HG02759 (cell line): ENCODE data around the gene EIF3K.
"Not testable (repeated sequence)": the region's sequence is repeated elsewhere in the genome, so short reads cannot be mapped to it uniquely, and the experiment has no call there.

Source experiments
- ATAC-seq: cut with Tn5 transposase; IDR thresholded peaks from one replicate; pipeline ENCODE4 v1.9.1; 2021; ENCODE audit warnings: mild to moderate bottlenecking, moderate library complexity; ENCODE audit not compliant: unreplicated experiment

Gene EIF3K, protein sequence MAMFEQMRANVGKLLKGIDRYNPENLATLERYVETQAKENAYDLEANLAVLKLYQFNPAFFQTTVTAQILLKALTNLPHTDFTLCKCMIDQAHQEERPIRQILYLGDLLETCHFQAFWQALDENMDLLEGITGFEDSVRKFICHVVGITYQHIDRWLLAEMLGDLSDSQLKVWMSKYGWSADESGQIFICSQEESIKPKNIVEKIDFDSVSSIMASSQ

GRCh38 chr19:38618590-38619360 is at the start of gene EIF3K:
Gene EIF3K, plus strand, starts transcription at chr19:38619188. Its CDS starts 81 bp downstream, at chr19:38619269.
- ATAC-seq: peak; percentile 67

DNA sequence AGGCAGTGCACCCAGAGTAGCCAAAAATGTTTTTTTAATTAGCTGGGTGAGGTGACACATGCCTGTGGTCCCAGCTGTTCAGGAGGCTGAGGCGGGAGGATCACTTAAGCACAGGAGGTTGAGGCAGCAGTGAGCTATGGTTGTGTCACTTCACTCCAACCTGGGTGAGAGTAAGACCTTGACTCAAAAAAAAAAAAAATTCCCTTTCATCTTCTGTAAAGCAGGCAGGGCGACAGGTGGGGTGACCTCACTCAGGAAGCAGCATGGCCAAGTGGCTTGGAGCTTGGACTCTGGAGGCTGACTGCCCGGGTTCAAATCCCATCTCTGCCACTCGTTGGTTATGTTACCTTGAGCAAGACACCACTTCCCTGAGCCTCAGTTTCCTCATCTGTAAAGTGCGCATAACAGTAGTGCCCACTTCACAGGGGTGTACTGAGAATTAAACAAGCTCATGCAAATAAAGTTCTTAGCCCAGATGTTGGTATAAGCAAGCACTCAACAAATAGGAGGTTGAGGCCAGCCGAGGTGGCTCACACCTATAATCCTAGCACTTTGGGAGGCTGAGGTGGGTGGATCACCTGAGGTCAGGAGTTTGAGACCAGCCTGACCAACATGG is 49.5 kb upstream of the EIF3K start:
- ATAC-seq: no peak

- ATAC-seq: no peak
Observed at GRCh38 chr19:38571682-38572081, 47.3 kb upstream of the EIF3K start.

DNA sequence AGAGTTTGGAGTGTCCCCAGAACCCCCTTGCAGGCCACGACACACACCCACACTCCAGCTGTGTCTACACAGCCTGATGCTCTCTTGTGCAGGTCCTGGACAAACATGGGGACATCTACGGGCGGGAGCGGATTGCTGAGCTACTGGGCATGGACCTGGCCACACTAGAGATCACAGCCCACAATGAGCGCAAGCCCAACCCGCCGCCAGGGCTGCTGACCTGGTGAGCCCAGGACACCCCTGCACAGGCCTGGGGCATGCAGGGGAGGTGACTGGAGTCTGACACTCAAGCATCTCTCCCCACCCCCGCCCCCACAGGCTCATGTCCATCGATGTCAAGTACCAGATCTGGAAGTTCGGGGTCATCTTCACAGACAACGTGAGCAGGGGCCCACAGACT is 41.2 kb upstream of the EIF3K start:
- ATAC-seq: no peak

DNA sequence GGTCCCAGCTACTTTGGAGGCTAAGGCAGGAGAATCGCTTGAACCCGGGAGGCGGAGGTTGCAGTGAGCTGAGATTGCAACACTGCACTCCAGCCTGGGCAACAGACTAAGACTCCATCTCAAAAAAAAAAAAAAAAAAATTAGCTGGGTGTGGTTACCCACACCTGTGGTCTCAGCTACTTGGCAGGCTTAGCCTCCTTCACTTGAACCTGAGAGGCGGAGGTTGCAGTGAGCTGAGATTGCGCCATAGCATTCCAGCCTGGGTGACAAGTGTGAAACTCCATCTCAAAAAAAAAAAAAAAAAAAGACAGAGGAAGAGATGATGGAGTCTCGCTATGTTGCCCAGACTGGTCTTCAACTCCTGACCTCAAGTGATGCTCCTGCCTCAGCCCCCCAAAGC is 39.7 kb upstream of the EIF3K start:
- not testable (repeated sequence) for ATAC-seq

- no peak for ATAC-seq
Observed at GRCh38 chr19:38580080-38580479, 38.9 kb upstream of the EIF3K start.

DNA sequence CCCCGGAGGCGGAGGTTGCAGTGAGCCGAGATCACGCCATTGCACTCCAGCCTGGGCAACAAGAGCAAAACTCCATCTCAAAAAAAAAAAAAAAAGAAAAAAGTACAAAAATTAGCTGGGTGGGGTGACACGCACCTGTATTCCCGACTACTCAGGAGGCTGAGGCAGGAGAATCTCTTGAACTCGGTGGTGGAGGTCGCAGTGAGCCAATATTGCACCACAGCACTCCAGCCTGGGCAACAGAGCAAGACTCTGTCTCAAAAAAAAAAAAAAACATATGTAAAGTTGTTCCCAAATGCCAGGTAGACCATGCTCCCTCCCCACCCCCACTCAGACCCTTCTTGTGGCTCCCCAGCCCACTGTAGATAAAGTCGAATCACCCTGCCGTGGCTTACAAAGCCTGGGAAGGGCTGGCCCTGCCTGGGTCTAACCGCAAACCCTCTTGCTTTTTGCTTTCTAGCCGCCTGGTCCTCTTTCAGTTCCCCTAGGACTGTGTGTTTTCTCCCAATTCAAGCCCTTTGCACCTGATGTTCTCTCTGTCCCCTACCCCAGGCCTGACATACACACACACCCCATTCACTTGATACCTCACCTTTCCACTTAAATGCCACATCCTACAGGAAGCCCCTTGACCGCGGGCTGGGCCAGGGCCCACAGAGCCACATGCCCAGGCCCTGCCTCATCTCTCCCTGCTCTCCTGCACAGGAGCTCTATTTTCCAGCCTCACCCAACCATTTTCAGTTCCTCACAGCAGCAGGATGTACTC is 35.6 kb upstream of the EIF3K start:
- peak; percentile 66 for ATAC-seq

GRCh38 chr19:38583985-38584305 is 35.0 kb upstream of the EIF3K start:
- no peak for ATAC-seq

- ATAC-seq: no peak
Observed at GRCh38 chr19:38587562-38587961, 31.4 kb upstream of the EIF3K start.

- no peak for ATAC-seq
Observed at GRCh38 chr19:38588041-38588440, 30.9 kb upstream of the EIF3K start.

- no peak for ATAC-seq
Observed at GRCh38 chr19:38592940-38593339, 26.0 kb upstream of the EIF3K start.

DNA sequence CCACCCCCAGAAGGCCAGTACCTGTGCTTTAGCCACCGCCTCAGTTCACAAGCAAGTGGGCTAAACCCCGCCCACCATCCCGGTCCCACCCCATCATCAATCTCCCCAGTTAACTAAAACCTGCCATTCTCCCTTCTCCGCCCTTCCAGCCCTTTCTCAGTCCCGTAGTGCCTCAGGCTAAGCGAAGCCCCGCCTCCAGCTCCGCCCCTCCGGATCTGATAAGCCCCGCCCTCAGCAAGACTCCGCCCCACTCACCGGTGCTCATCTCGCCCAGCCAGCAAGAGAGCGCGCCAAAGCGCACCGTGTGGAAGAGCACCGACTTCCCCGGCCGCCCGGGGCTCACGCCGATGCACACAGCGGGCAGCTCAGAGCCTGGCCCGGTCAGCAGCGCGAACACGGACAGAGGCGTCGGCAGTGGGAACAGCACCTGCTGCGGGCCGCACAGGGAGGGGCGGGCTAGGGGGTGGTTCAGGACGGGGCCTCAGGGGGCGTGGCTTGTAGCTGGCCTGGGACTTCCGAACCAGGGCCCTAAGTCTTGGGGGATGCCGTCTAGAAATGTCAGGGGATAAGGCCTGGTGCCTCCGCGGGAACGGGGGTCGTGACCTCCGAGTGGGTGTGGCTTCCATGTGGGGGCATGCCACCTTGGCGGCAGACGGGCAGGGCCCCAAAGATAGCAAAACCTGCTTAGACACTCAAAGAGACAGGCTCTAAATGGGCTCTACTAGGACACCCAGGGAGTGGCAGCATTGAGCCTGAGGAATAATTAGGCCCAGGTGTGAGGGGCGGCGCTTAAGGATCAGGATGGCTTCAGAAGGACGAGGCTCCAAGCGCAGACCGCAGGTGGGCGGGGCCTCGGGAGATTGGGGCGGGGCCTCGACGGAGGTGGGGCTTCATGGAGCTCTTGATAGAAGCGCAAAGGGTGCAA is 22.7 kb upstream of the EIF3K start:
- ATAC-seq: no peak

DNA sequence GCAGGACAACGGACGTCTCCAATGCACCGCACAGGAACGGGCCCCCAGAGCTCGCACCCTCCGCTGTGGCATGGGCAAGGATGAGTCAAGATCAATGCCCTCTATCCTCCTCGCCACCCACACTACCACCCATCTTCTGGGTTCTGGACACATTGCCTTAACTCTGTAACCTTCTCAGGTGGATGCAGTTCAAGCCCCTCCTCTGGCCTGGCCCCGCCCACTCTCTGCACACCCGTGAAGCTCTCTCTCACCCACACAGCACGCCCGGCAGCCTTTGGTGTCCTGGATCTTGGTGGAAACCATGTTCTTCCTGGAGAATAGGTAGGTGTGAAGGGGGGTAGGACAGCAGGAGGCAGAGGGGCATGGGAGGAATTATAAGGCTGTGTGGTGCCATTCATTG is 21.9 kb upstream of the EIF3K start:
- no peak for ATAC-seq

DNA sequence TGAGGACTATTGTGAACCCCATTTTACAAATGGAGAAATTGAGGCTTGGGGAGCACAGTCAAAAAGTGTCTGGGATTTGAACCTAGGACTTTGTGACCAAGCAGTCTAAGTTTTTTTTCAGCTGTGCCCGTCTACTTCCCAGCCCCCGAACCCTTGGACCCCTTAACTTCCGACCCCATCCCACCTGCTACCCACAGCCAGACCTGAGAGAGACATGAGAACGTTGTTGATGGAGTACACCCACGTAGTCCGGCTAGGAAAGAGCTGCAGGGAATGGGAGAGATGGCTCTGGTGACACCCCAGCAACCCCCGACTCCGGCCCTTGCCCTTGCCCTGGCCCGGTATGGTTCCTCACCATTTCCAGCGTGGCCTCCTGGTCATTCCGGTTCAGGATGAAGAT is 19.3 kb upstream of the EIF3K start:
- ATAC-seq: no peak

- ATAC-seq: not testable (repeated sequence)
Observed at GRCh38 chr19:38602856-38603255, 16.1 kb upstream of the EIF3K start.

DNA sequence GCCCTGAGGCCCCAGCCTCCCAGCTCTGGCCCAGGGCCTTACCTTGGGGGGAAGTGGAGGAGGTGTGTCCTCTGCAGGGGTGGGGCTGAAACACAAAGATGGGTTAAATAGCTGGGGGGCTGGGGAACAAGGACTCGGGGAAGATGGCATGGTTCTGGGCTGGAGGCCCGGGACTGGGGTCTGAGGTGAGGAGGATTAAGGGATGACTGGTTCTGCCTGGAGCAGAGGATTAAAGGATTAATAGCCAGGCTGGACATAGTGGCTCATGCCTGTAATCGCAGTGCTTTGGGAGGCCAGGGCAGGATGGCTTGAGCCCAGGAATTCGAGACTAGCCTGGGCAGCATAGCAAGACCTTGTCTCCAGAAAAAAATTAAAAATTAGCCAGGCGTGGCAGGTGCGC is 12.9 kb upstream of the EIF3K start:
- no peak for ATAC-seq

GRCh38 chr19:38614289-38614688 is 4.7 kb upstream of the EIF3K start:
- ATAC-seq: no peak

DNA sequence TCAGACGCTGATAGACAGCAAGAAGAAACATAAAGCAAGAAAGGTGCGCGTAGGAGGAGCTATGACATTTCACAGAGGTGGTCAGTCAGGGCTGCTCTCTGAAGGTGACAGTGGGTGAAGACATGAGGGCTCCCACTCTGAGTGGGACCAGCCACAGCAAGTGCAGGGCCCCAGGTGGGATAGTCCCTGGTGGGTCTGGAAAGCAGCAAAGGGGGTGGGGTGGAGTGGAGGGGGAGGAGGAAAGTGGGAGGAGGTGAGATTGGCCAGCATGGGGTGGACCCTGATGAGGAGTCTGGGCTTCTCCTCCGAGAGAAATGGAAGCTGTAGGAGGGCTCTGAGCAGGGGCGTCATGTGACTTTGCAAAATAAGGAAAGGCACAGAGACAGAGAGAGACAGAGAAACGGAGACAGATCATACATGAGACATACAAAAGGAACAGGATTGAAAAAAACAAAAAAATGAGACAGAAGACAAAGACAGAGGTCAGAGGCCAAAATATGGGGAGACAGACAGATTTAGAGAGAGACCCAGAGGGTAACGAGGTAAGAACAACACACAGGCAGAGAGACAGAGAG is 3.9 kb upstream of the EIF3K start:
- no peak for ATAC-seq

DNA sequence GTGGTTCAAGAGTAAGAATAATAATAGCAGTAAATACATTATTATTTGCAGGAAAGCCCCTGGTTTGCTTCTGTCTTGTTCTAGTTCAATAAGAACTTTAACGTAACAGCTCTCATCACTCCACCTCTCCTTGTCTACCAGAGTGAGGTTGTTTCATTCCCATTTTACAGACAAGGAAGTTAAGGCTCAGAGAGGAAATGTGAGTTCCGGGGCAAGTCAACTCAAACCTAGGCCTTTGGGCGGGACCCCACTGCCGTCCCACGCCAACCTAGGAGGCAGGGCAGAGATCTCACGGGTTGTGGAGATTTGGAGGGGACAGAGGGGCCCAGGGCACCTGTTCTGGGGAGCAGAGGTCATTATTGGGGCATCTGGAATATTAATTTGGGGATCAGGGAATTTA is 2.7 kb upstream of the EIF3K start:
- ATAC-seq: no peak

GRCh38 chr19:38617283-38617763 is 1.7 kb upstream of the EIF3K start:
- ATAC-seq: peak; percentile 1
